Tibial nerve (tissue), 4 donors: ENCODE results near the gene MRFAP1.

ENCODE experiments used
- CTCF ChIP-seq, 5 experiments: fragments of 200-600 bp in 3 of 5; fragments of 450-650 bp in 2 of 5; sonication (generic) in 3 of 5; IDR thresholded peaks; one replicate each; pipeline ENCODE4 v1.5.1; 2016 to 2019; ENCODE audit warnings: antibody characterized with exemption in 5 of 5, mild to moderate bottlenecking in 3 of 5, moderate library complexity in 2 of 5
- EP300 ChIP-seq, 2 donors: sonication (generic); formaldehyde crosslinking; IDR thresholded peaks; one replicate each; pipeline ENCODE4 v1.6.1; 2017; ENCODE audit warnings: antibody characterized with exemption in 2 of 2, mild to moderate bottlenecking in 1 of 2
- POLR2A ChIP-seq, 2 donors: fragments of 450-650 bp; IDR thresholded peaks; one replicate each; pipeline ENCODE4 v1.6.1; 2017; ENCODE audit warnings: antibody characterized with exemption in 2 of 2, mild to moderate bottlenecking in 2 of 2, moderate library complexity in 2 of 2

GRCh38 chr4:6649216-6649615, 8.7 kb downstream of the MRFAP1 start:
- TF ChIP-seq CTCF (IDR thresholded peaks at IDR 0.05) (no peak), EP300 (IDR thresholded peaks at IDR 0.05) (no peak), POLR2A (IDR thresholded peaks at IDR 0.05) (no peak)
